Right ventricle myocardium inferior (tissue), 1 donor: ENCODE results near the gene ZIC1. TPM values are rescaled to one million over a fixed set of nuclear protein-coding genes. Genes with fewer than 3 reads are reported as not detected.

ENCODE experiments used
- ATAC-seq: fragments of 200-7000 bp; cut with Tn5 transposase; one replicate; pipeline ENCODE4 v1.9.1; 2020; ENCODE audit warnings: mild to moderate bottlenecking, moderate library complexity
- DNase-seq: peaks from one replicate; pipeline ENCODE4 v3.0.0; 2021; ENCODE audit errors: missing footprints
- intact Hi-C: fragments of 100-400 bp; cut with DNase I; formaldehyde crosslinking; loops from one replicate; pipeline ENCODE4 v1.11.0; 2022
- total RNA-seq: library from RNA; stranded (reverse); fragmentation: NEBNext Ultra II Directional; extraction: Animal tissue kit (Norgen Biotek cat#: 25700); gene quantifications from one replicate; pipeline ENCODE4 v1.2.1, GENCODE V29; 2021
- donor health status: DM: no; HTN: yes; CAD: no; lungs with severe emphysema.

The ZIC1 gene
- total RNA-seq, 1 donor from 2014 or later = not detected

GRCh38 chr3:147392625-147392946 lies 16.6 kb upstream of the ZIC1 start:
- DNase-seq = no peak
- no peak for ATAC-seq
- intact Hi-C loops = no loop called here

GRCh38 chr3:147393261-147393942 lies 15.8 kb upstream of the ZIC1 start:
- no peak for ATAC-seq
- no peak for DNase-seq
- intact Hi-C loops = no loop called here

DNA sequence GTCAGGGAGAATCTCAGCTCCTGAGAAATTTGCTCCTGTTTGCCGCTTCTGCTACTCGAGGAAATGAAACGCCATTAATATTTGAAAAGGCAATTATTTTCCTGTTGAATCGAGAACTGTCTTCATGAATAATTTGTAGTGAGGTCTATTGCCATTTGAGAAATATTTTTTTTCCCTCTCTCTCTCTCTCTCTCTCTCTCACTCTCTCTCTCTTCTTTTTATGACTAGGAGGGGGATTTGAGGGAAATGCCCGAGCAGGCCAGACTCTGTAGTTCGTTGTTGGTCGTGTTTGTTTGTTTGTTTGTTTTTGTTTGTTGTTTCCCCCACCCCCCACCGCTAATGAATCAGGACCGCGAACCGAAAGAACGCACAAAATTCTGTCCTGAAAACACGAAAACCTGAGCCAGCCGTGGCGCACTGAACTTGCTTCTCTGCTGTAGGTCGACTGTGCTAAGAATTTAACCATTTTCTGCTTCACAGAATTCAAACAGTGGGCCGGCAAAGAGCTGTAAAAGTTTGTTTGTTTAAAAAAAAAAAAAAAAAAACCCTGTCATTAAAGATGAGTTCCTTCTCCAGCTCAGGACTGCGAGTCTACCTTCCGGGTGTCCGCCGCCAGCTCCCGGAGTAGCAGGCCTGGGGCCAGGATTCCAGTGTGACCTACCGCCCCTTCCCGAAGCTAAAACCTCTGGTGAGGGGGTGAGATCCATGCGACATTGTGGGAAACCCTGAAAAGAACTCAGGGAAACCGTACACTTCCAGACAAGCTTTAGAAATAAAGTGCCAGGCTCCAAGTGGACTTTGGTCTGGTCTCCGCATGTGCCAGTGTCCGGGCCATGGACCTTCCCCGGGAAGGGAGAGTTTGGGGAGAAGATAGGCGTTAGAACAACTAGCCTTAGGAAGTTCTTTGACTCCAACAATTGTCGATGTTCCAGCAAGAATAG lies 15.0 kb upstream of the ZIC1 start:
- intact Hi-C loops = no loop called here
- no peak for ATAC-seq
- DNase-seq = no peak

DNA sequence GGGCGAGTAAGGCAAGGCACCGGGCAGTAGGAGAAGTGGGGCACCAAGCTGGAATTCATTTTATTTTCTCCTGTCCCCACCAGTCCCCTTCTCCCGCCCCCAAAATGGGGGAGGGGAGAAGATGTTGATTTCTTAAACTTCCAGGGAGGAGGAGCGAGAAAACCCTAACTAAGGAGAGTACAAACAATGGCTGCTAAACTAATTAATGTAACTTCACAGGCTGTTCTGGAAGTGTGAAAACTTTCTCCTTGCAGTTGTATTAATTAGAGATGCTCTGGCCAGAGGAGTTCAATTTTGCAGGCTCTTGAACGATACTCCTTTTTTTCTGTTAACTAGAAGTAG lies 14.3 kb upstream of the ZIC1 start:
- intact Hi-C loops = no loop called here
- ATAC-seq (no peak), DNase-seq (no peak)

- DNase-seq (no peak), ATAC-seq (no peak)
- intact Hi-C loops = no loop called here
Measured at GRCh38 chr3:147395899-147396711, 13.1 kb upstream of the ZIC1 start.

DNA sequence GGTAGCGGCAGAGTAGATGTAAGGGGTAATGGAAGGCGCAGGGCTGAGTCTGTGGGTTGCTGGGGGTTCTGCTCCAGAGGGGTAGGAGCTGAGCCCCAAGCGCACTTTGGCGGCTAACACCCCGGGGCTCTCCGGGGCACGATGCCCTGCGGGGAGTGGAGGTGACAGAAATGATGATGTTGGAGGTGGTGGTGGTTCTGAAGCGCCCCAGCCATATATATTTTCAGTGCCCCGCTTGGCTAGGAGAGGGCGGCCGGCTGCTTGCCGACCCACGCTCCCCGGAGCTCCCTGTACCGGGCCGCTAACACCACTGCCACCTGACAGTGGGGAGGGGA lies 12.5 kb upstream of the ZIC1 start:
- DNase-seq (no peak), ATAC-seq (no peak)
- intact Hi-C loops = no loop called here

- no peak for ATAC-seq
- no peak for DNase-seq
- intact Hi-C loops = no loop called here
Measured at GRCh38 chr3:147397155-147397874, 11.8 kb upstream of the ZIC1 start.

DNA sequence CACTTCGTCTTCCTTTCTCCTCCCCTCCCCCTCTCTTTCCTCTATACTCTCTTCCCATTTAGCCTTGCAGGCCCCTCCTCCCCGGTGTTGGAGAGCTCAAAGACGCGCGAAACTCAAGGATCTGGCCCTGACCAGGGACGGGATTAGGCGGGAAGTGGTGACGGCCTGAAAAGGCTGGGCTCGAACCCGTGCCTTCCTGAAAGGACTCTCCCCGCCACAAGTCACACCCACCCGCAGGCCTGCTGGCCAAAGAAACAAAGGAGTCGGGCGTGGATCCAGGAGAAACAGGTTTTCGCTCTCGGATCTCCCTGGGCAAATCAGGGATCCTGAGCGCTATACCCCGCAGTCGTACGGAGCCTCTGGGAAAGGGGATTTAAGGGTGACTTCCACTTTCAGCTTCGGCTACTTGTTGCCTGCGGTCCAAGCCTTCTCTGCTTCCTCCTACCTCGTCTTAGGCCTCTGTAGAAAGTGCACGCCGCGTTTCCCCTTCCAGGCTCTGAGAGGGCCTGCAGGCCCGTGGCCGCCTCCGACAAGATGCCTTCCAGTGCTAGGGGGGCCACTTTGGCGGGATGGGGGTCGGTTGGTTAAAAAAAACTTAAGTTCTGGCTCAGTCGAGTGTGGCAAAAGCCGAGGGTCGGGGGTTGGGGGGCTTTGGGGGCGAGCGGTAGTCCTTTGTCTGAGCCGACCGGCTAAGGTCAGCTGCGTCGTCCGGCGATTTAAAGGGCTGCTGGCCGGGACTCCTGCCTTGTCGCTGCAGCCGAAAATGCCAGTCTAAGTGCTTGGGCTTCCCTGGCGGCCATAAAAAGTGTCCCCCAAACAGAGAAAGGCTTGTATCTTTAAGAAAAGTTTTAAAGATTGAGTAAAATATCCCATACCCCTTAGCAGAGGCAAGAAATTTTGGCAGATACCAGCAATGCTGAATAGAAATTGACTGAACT lies 11.0 kb upstream of the ZIC1 start:
- intact Hi-C loops = no loop called here
- DNase-seq (no peak), ATAC-seq (no peak)

DNA sequence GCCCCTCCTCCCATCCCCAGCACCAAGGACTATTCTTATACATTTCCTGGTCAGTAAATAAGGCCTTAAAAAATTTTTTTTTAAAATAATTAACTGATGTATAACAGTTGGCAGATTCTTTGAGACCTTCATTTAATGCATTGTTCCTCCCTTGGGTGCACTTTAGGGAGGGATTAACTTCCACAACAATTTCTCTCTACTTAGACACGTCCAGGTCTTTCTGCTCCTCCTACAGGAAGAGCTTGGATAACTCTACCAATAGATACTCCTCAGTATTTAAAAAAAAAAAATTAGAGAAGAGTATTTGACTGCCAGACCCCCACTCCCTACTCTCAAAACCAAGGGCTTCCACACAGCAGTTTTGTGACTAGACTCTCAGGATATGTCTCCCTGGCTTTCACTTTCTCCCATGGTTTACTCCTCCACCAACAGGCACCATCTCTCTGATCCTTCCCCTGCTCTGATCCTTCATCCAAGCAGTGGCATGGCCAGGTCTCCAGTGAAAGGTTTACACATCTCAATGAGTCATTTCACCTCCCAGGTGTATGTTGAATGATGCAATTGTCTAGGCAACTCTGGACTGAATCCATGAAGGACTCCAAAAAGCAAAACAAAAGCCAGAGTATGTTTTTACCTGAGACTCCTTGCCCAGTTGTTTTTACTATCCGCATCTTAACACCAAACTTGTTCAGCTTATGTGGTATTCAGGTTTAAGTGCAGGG lies 10.2 kb upstream of the ZIC1 start:
- no peak for ATAC-seq
- DNase-seq = no peak
- intact Hi-C loops = no loop called here

- DNase-seq = no peak
- no peak for ATAC-seq
- intact Hi-C loops = no loop called here
Measured at GRCh38 chr3:147400111-147400510, 9.1 kb upstream of the ZIC1 start.

DNA sequence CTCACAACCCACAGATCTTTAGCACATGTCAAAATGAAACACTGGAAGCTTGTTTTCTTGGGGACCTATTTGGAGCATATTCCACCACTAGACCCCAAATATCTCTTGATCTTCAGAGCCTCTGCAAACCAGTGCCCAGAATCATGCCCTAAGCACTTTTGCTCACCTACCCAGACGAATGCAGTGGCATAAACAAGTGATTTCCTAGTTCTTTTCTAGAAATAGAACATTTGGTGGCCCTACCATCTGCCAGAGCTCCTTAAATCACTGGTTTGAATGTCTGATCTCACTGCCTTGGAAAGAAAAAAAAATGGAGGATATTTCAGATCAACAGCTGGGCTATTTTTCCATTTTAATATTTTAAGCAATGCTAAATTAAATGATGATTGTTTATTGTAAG lies 8.2 kb upstream of the ZIC1 start:
- intact Hi-C loops = no loop called here
- no peak for DNase-seq
- ATAC-seq = no peak

DNA sequence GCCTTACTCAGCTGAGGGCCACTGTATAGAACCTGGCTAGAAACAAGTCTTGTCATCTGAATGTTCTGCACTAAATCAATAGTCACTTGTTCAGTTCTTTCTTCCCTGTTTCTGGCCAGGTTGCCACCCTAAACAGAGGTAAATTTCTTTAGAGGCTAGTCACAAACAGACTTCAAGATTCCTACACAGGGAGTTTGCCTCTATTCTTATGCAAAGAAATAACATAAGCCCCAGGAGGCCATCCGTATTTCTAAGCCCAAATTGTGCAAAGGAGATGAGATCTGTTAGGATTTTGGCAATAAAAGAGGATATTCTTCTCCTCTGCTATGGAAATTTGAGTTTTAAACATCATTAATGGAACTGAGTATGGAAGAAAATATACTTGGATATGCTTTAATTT lies 7.7 kb upstream of the ZIC1 start:
- no peak for ATAC-seq
- intact Hi-C loops = no loop called here

GRCh38 chr3:147402159-147402558 lies 7.0 kb upstream of the ZIC1 start:
- DNase-seq = no peak
- ATAC-seq = no peak
- intact Hi-C loops = no loop called here

More for the DNA sequence above, 7.7 kb upstream of the ZIC1 start:
- no peak for DNase-seq

- DNase-seq (no peak), ATAC-seq (no peak)
- intact Hi-C loops = no loop called here
Measured at GRCh38 chr3:147403511-147403910, 5.7 kb upstream of the ZIC1 start.

DNA sequence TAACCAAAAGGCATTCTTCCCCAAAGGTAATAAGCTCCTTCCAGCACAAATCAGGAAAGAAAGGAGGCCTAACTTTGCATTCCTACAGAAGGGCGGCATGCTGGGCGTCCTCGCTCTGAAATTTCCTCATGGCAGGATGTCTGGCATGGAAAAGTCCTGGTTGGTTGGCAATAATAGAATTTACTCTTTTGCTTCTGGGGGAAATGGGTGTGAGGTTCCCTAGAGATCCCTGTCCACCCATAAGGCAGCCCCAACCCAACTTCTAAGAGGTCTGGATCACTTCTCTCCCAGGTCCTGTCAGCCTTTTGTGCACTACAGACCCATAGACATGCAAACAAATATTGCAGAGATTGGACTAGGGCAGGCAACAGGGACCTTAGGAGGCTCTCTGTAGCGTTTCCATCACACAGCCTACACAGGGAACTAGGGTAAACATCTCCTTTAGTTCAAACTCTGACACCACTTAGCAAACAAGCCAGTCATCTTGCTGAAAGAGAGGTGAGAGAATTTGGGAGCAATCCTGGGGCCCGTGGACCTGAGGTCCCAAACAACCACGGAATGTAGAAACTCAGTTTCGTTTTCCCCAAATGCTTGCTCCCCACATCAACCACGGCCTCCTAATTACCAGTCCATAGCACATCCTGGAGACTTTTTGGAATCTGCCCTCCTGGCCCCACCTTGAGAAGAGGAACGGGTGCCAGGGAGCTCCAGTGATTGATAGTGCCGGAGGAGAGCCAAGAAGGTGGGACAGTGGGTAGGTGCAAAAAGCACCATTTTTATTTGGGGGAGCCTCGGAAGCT lies 5.0 kb upstream of the ZIC1 start:
- DNase-seq (no peak), ATAC-seq (no peak)
- intact Hi-C loops = no loop called here

DNA sequence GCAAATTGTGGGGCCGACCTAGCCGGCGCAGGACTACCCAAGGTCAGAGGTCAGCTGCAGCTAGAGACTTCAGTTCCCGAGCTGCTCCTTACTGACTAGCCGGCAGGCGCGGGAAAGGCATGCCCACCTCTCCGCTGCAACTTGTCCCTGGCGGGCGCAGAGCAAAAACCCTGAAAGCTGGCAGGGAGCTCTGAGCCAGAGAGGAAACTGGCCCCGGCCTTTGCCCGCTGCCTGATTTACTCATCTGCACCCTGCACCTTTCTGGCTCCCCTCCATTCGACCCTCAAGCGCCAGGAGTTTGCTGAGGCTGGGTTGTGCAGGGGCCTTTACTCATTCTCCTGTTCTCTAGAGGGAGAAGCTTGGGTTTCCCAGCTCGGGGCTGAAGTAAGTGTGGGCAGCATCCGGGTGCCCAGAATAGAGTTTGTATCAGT lies 4.3 kb upstream of the ZIC1 start:
- intact Hi-C loops = no loop called here
- ATAC-seq = no peak
- no peak for DNase-seq
